Stimulated activated memory B cell treated with anti-CD40 and anti-IgM and Interleukin-4, amounts not matched to agents 10 μg/mL and 1 μg/mL and 100 μg/mL, for 72 hours (primary cell): ENCODE measurements around the gene SLC35E3.

Experiments used
- ATAC-seq: fragments of 150-1000 bp; cut with Tn5 transposase; 2 replicates; pipeline ENCODE4 v1.10.0; 2021
- H3K27ac Mint-ChIP-seq: one replicate; pipeline ENCODE4 v1.8.0; 2022; ENCODE audit warnings: mild to moderate bottlenecking, mixed read lengths
- H3K27me3 Mint-ChIP-seq: one replicate; pipeline ENCODE4 v1.8.0; 2022; ENCODE audit warnings: mixed read lengths
- H3K36me3 Mint-ChIP-seq: one replicate; pipeline ENCODE4 v1.8.0; 2022; ENCODE audit warnings: mixed read lengths
- H3K4me1 Mint-ChIP-seq: one replicate; pipeline ENCODE4 v1.8.0; 2022; ENCODE audit warnings: mixed read lengths
- H3K4me3 Mint-ChIP-seq: one replicate; pipeline ENCODE4 v1.8.0; 2022; ENCODE audit warnings: mild to moderate bottlenecking, moderate library complexity, mixed read lengths
- H3K9me3 Mint-ChIP-seq: one replicate; pipeline ENCODE4 v1.8.0; 2022; ENCODE audit warnings: mixed read lengths

The SLC35E3 gene

GRCh38 chr12:68761901-68762630, 16.1 kb downstream of the SLC35E3 start:
- no peaks in the 10 kb centered on the region for H3K27me3 Mint-ChIP-seq
- no peak overlapping the region for H3K4me3 Mint-ChIP-seq
- H3K9me3 Mint-ChIP-seq, result no peaks in the 10 kb centered on the region
- no peak for ATAC-seq
- H3K27ac Mint-ChIP-seq, result no peak overlapping the region
- H3K4me1 Mint-ChIP-seq, result no peaks in the 10 kb centered on the region
- H3K36me3 Mint-ChIP-seq, result peaks cover 47% of the 10 kb centered on the region

- peaks cover 47% of the 10 kb centered on the region for H3K36me3 Mint-ChIP-seq
- ATAC-seq, result no peak
- no peak overlapping the region for H3K4me3 Mint-ChIP-seq
- no peaks in the 10 kb centered on the region for H3K27me3 Mint-ChIP-seq
- H3K27ac Mint-ChIP-seq, result no peak overlapping the region
- H3K9me3 Mint-ChIP-seq, result no peaks in the 10 kb centered on the region
- no peaks in the 10 kb centered on the region for H3K4me1 Mint-ChIP-seq
Observed at GRCh38 chr12:68762691-68763090, 16.7 kb downstream of the SLC35E3 start.

GRCh38 chr12:68765696-68766095, 19.7 kb downstream of the SLC35E3 start:
- peaks cover 32% of the 10 kb centered on the region for H3K36me3 Mint-ChIP-seq
- H3K27me3 Mint-ChIP-seq, result no peaks in the 10 kb centered on the region
- H3K4me3 Mint-ChIP-seq, result no peak overlapping the region
- ATAC-seq, result no peak
- no peaks in the 10 kb centered on the region for H3K4me1 Mint-ChIP-seq
- H3K9me3 Mint-ChIP-seq, result no peaks in the 10 kb centered on the region
- no peak overlapping the region for H3K27ac Mint-ChIP-seq

- Mint-ChIP-seq H3K36me3 (peaks cover 25% of the 10 kb centered on the region), H3K27ac (no peak overlapping the region), H3K4me1 (no peaks in the 10 kb centered on the region), H3K27me3 (no peaks in the 10 kb centered on the region), H3K9me3 (no peaks in the 10 kb centered on the region), H3K4me3 (no peak overlapping the region)
- no peak for ATAC-seq
Observed at GRCh38 chr12:68766646-68767045, 20.7 kb downstream of the SLC35E3 start.

- no peak for ATAC-seq
- Mint-ChIP-seq H3K36me3 (peaks cover 20% of the 10 kb centered on the region), H3K4me3 (no peak overlapping the region), H3K9me3 (no peaks in the 10 kb centered on the region), H3K4me1 (no peaks in the 10 kb centered on the region), H3K27me3 (no peaks in the 10 kb centered on the region), H3K27ac (no peak overlapping the region)
Observed at GRCh38 chr12:68767191-68767590, 21.2 kb downstream of the SLC35E3 start.

- Mint-ChIP-seq H3K4me1 (peaks cover 12% of the 10 kb centered on the region), H3K27ac (no peak overlapping the region), H3K4me3 (no peak overlapping the region), H3K36me3 (peaks cover 14% of the 10 kb centered on the region), H3K27me3 (no peaks in the 10 kb centered on the region), H3K9me3 (no peaks in the 10 kb centered on the region)
- ATAC-seq, result no peak
Observed at GRCh38 chr12:68768431-68768939, 22.5 kb downstream of the SLC35E3 start.

- no peak overlapping the region for H3K4me3 Mint-ChIP-seq
- H3K9me3 Mint-ChIP-seq, result no peaks in the 10 kb centered on the region
- no peaks in the 10 kb centered on the region for H3K36me3 Mint-ChIP-seq
- ATAC-seq, result no peak
- no peak overlapping the region for H3K27ac Mint-ChIP-seq
- no peaks in the 10 kb centered on the region for H3K27me3 Mint-ChIP-seq
- peaks cover 19% of the 10 kb centered on the region for H3K4me1 Mint-ChIP-seq
Observed at GRCh38 chr12:68769941-68770340, 24.0 kb downstream of the SLC35E3 start.

GRCh38 chr12:68771223-68771925, 25.4 kb downstream of the SLC35E3 start:
- no peak overlapping the region for H3K4me3 Mint-ChIP-seq
- no peaks in the 10 kb centered on the region for H3K9me3 Mint-ChIP-seq
- ATAC-seq, result no peak
- H3K4me1 Mint-ChIP-seq, result peaks cover 19% of the 10 kb centered on the region
- no peaks in the 10 kb centered on the region for H3K27me3 Mint-ChIP-seq
- no peaks in the 10 kb centered on the region for H3K36me3 Mint-ChIP-seq
- peak overlapping the region; percentile 1 for H3K27ac Mint-ChIP-seq

GRCh38 chr12:68772714-68773113, 26.7 kb downstream of the SLC35E3 start:
- no peaks in the 10 kb centered on the region for H3K9me3 Mint-ChIP-seq
- no peaks in the 10 kb centered on the region for H3K36me3 Mint-ChIP-seq
- peak overlapping the region; percentile 30 for H3K4me3 Mint-ChIP-seq
- H3K27ac Mint-ChIP-seq, result peak overlapping the region; percentile 83
- ATAC-seq, result peak; percentile 43
- no peaks in the 10 kb centered on the region for H3K27me3 Mint-ChIP-seq
- H3K4me1 Mint-ChIP-seq, result peaks cover 19% of the 10 kb centered on the region

GRCh38 chr12:68773582-68773981, 27.6 kb downstream of the SLC35E3 start:
- Mint-ChIP-seq H3K9me3 (no peaks in the 10 kb centered on the region), H3K4me1 (peaks cover 19% of the 10 kb centered on the region), H3K36me3 (no peaks in the 10 kb centered on the region), H3K27ac (peak overlapping the region; percentile 83), H3K27me3 (no peaks in the 10 kb centered on the region), H3K4me3 (no peak overlapping the region)
- ATAC-seq, result no peak

GRCh38 chr12:68775121-68775630, 29.2 kb downstream of the SLC35E3 start:
- Mint-ChIP-seq H3K27ac (no peak overlapping the region), H3K4me3 (no peak overlapping the region), H3K9me3 (no peaks in the 10 kb centered on the region), H3K27me3 (no peaks in the 10 kb centered on the region), H3K4me1 (peaks cover 19% of the 10 kb centered on the region), H3K36me3 (no peaks in the 10 kb centered on the region)
- ATAC-seq, result no peak

GRCh38 chr12:68776976-68777610, 31.1 kb downstream of the SLC35E3 start:
- peaks cover 6% of the 10 kb centered on the region for H3K36me3 Mint-ChIP-seq
- H3K27me3 Mint-ChIP-seq, result no peaks in the 10 kb centered on the region
- no peak overlapping the region for H3K4me3 Mint-ChIP-seq

GRCh38 chr12:68779280-68779679, 33.3 kb downstream of the SLC35E3 start:
- no peak overlapping the region for H3K4me3 Mint-ChIP-seq
- no peak overlapping the region for H3K27ac Mint-ChIP-seq
- peaks cover 6% of the 10 kb centered on the region for H3K36me3 Mint-ChIP-seq
- no peaks in the 10 kb centered on the region for H3K9me3 Mint-ChIP-seq
- H3K4me1 Mint-ChIP-seq, result no peaks in the 10 kb centered on the region
- ATAC-seq, result no peak
- no peaks in the 10 kb centered on the region for H3K27me3 Mint-ChIP-seq

More at GRCh38 chr12:68776976-68777610, 31.1 kb downstream of the SLC35E3 start:
- Mint-ChIP-seq H3K27ac (no peak overlapping the region), H3K9me3 (no peaks in the 10 kb centered on the region), H3K4me1 (peaks cover 19% of the 10 kb centered on the region)
- no peak for ATAC-seq

- Mint-ChIP-seq H3K4me1 (no peaks in the 10 kb centered on the region), H3K27me3 (no peaks in the 10 kb centered on the region), H3K9me3 (no peaks in the 10 kb centered on the region), H3K36me3 (peaks cover 6% of the 10 kb centered on the region), H3K27ac (no peak overlapping the region), H3K4me3 (no peak overlapping the region)
- ATAC-seq, result no peak
Observed at GRCh38 chr12:68780731-68781130, 34.8 kb downstream of the SLC35E3 start.

GRCh38 chr12:68781728-68782127, 35.8 kb downstream of the SLC35E3 start:
- no peak for ATAC-seq
- H3K4me3 Mint-ChIP-seq, result no peak overlapping the region
- no peaks in the 10 kb centered on the region for H3K4me1 Mint-ChIP-seq
- no peaks in the 10 kb centered on the region for H3K27me3 Mint-ChIP-seq
- H3K9me3 Mint-ChIP-seq, result no peaks in the 10 kb centered on the region
- peaks cover 6% of the 10 kb centered on the region for H3K36me3 Mint-ChIP-seq
- no peak overlapping the region for H3K27ac Mint-ChIP-seq
